ENCODE results near the gene LMO2.

Gene LMO2

DNA sequence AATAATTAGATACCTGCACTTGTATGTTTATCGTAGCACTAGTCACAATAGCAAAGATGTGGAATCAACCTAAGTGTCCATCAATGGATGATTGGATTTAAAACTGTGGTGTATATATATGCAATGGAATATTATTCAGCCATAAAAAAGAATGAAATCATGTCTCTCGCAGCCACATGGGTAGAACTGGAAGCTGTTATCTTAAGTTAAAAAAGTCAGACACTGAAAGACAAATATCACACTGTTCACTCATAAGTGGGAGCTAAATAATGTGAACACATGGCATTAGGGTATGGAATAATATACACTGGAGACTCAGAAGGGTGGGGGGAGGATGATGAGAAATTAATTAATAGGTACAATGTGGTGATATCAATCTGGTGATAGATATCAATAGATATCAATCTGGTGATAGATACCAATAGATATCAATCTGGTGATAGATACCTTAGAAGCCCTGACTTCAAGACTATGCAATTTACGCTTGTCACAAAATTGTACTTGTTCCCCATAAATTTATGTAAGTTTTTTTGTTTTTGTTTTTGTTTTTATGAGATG lies 2.0 kb downstream of the LMO2 start:
- no peak for DNase-seq (ENCODE audit: low spot score)
- FAIRE-seq, result no peak

- DNase-seq (ENCODE audit: low spot score), result no peak
- FAIRE-seq, result no peak
Observed at GRCh38 chr11:33889296-33889695, 2.6 kb downstream of the LMO2 start.

DNA sequence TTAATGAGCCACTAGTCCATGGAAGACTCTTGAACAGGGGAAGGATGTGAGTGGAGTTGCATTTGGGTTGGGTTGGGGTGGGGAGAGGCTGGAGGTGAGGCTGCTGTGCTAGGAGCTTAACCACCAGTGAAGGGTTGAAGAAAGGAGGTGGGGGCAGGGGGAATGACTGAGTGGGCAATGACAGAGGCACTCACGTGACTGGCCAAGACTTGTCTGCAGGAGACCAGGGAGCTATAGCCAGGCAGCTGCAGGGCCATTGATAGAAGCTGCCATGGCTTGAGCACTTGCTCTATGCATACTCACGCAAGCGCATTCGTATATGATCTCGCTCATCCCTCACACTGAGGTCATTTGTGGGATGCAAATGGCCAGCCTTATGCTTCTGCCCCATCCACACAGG lies 4.0 kb downstream of the LMO2 start:
- DNase-seq (ENCODE audit: low spot score) (no peak), FAIRE-seq (no peak)

GRCh38 chr11:33885338-33886005 lies 6.4 kb downstream of the LMO2 start:
- FAIRE-seq (no peak), DNase-seq (ENCODE audit: low spot score) (no peak)

DNA sequence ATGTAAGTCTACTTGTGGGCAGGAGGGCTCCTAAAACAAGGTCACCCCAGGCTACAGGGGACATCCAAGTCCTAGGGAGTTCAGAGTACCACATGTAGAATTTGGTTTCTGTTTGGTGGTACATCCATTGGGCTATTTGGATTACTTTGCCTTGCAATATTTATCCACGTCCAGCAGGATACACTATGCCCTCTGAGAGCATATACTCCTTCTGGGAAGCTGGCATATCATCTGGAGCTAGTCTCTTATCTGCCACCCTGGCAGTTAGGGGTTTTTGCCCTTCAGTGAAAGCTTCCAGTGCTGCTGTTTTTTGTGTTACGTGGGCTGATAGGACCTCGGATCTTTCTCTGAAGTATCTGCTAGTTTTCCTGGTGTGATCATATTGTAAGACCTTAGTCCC lies 7.3 kb downstream of the LMO2 start:
- DNase-seq (ENCODE audit: low spot score) (no peak), FAIRE-seq (no peak)

DNA sequence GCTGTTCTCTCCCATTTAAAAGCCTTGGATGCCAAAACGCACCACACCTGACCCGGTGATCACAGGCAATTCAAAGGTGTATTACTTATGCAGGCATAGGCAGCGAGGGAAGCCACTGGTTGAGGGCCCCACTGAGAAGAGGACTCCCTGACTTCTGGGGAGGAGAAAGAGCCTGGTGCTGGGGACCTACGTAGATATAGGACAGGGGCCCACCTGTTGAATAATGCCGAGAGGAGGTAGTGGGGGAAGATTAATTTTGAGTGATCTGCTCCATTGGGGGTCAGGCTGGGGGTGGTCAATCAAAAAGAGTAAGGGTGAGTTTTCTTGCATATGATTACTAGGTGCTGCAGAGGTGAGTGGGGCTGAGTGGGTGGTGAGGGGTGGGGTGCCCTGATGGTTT lies 7.8 kb downstream of the LMO2 start:
- FAIRE-seq, result no peak
- no peak for DNase-seq (ENCODE audit: low spot score)

DNA sequence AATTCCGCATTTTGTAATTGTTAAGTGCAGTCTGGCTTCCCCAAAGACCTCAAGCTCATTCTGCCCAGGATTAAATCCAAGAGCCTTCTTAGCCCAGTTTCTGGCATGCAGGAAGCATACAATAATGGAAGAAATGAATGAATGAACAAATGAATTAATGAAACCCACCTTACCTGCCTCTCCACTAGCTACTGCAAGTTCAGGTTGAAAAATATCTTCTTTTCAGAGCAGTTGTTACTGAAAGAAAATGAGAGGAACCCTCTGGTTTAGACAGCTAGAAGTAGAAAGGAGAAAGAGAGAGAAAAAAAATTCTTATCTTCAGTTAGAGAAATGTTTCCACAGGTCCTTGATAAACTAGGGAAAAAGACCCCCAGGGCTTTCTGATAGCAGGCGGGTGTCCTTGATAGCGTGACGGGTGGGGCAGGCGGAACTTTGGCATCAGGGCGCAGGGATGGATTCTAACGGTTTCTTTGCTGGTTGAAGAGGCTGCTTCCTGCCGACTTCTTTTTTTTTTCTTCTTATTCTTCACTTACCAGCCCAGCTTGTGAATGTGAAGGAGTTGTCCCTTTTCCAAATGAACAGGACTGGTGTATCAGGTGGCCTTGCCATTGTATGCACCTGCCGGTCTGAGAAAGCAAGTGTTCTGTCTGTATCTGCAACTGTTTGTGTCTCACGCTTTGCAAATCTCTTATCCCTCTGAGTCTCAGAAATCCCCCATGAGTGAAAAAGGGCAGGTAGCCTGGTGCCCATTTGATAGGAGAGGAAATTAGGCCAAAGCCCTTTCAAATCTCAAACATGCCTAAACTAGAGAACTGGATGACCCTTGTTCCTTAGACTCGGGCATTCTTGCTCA lies 10.0 kb downstream of the LMO2 start:
- DNase-seq (ENCODE audit: low spot score) (no peak), FAIRE-seq (no peak)

- DNase-seq (ENCODE audit: low spot score) (no peak), FAIRE-seq (no peak)
Observed at GRCh38 chr11:33880979-33881378, 10.9 kb downstream of the LMO2 start.

GRCh38 chr11:33879375-33879774 lies 12.5 kb downstream of the LMO2 start:
- FAIRE-seq, result no peak

GRCh38 chr11:33877038-33877437 lies 14.8 kb downstream of the LMO2 start:
- no peak for DNase-seq (ENCODE audit: low spot score)
- no peak for FAIRE-seq

More at GRCh38 chr11:33879375-33879774, 12.5 kb downstream of the LMO2 start:
- no peak for DNase-seq (ENCODE audit: low spot score)

- FAIRE-seq (no peak), DNase-seq (ENCODE audit: low spot score) (no peak)
Observed at GRCh38 chr11:33875621-33876294, 16.1 kb downstream of the LMO2 start.

DNA sequence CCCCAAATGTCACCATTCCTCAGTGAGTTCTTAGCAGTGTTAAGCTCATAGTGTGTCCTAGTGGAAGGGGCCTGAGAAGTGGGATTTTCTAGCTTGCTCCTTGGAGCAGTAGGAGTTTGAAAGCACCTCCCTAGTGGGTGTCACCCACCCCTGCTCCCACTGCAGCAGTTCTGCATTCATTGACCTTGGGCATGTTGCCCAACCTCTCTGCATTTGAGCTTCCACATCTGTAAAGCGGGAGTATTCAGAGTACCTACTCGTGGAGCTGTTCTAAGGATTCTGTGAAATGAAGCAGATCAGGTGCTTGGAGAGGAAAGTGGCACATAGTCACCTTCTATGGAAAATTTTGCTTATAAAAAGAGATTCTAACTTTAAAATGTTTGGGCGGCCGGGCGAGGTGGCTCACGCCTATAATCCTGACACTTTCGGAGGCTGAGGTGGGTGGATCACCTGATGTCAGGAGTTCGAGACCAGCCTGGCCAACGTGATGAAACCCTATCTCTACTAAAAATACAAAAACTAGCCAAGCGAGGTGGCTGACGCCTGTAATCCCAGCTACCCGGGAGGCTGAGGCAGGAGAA lies 16.9 kb downstream of the LMO2 start:
- no peak for FAIRE-seq
- DNase-seq (ENCODE audit: low spot score), result no peak

DNA sequence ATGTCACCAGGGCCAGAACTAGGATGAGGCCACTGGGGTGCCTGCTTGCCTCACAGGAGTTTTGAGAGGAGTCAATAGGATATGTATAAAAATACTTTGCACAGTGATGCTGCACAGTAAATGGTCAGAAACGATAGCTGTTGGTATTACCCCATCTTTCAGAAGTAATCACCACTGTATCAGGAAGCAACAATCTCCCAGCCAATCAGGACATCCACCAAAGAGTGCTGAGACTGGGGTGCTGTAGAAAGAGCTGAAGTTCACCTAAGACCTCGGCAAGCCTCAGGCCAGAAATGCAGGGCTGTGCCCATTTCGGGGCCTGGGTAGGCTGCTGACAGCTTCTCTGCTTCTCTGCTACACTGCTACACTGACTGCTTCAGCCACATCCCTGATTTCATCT lies 17.4 kb downstream of the LMO2 start:
- DNase-seq (ENCODE audit: low spot score) (no peak), FAIRE-seq (no peak)

DNA sequence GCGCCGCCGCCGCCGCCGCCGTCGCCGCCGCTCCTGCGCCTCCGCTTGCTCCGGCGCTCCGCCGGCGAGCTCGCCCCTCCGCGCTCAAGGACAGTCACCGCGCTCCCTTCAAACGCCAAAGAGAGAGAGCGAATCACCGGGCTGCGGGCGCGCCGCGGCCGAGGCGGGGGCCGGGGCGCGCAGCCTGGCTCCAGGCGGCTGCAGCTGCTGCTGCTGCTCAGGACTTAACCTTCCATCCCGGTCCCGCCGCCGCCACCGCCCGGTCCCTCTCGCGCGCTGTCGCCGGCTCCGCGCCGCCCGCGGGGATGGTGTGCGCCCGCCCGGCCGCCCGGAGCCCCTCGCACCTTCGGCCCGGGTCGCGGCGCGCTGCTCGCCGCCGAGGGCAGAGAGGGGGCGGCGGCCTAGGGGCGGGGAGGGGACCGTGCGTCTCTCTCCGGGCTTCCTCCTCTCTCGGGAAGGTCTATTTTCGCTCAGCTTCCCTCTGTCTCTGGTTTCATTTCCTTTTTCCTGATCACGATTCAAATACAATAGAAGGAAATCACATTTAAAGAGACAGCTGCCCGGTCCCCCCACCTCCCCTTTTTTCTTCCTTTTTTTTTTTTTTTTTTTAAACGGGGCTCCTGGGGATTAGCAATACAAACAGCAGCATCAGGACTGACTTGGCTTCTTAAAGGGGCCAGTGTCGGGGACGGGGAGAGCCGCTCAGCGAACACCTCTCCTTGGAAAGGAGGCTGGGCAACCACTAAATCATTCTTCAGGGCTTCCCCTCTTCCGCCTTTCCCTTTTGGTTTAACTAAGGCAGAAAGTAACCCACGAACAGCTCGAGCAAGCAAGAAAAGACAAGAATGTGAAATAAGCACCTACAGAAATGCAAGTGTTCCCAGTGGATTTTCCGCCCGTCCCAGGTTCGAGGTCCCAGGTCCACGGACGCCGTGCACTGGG lies 22.1 kb downstream of the LMO2 start:
- FAIRE-seq (no peak), DNase-seq (ENCODE audit: low spot score) (no peak)

DNA sequence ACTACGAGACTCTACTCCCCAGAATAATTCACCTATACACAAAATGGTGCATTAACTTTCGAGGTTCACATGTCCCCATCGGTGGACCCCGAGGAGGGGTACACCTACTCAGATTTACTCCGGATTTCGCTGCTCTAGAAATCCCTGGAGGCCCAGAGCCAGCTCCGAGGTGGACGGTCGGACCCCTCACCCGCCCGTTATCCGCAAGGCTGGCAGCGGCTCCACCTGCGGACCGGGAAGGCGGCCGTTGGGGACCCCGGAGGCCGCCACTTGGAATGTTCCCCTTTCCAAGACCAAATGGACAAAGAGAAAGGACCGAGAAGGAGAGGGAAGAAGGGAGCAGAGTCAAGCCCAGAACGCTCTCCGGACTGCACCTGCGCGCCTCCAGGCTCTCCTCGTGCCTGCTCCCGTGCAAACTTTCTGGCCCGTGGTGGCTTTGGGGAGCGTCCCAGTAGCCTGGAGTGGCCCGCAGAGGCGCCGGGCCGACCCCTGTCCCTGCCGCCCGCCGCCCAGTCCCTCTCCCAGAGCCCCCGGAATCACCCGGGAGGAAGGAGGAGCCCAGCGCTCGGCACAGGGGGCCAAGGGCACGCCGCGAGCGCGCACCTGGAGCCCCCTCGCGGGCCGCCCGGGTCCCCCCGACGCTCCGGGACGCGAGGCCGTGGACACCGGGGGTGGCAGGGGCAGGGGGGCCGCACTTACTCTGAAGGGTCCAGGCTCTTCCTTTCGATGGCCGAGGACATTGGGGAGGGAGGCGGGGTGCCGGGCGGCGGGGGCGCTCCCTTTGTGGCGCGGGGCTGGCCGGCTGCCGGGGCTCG lies 23.0 kb downstream of the LMO2 start:
- no peak for FAIRE-seq
- DNase-seq (ENCODE audit: low spot score), result no peak

GRCh38 chr11:33867996-33868646 lies 23.8 kb downstream of the LMO2 start:
- FAIRE-seq, result no peak
- no peak for DNase-seq (ENCODE audit: low spot score)

GRCh38 chr11:33867561-33867960 lies 24.3 kb downstream of the LMO2 start:
- FAIRE-seq, result no peak
- DNase-seq (ENCODE audit: low spot score), result no peak

- no peak for FAIRE-seq
- no peak for DNase-seq (ENCODE audit: low spot score)
Observed at GRCh38 chr11:33866936-33867335, 24.9 kb downstream of the LMO2 start.

- FAIRE-seq (no peak), DNase-seq (ENCODE audit: low spot score) (no peak)
Observed at GRCh38 chr11:33864479-33864878, 27.4 kb downstream of the LMO2 start.

All from RCC 7860 (cell line).